ENCODE data around the gene DPH7.
"Not testable (repeated sequence)": the region's sequence is repeated elsewhere in the genome, so short reads cannot be mapped to it uniquely, and the experiment has no call there.

The DPH7 gene

GRCh38 chr9:137516144-137516917 lies 62.4 kb downstream of the DPH7 start:
- no peak for DNase-seq (ENCODE audit: low read depth)

DNA sequence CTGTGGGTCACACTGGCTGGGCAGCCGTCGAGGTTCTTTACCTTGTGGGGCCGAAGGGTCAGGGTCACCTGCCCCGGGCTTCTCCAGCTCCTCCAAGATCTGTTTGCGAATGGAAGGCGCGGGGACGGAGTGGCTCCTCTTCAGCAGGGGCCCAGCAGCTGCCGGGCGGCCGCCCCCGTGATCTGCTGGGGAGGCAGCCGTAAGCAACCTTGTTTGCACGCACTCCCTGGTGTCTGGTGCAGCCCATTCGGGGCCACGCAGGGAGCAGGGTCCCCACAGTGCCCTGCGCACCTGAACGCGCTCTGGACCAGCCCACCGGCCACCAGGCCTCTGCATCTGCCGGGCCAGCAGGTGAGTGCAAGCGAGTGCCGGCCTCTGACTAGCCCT lies 63.4 kb downstream of the DPH7 start:
- no peak for DNase-seq (ENCODE audit: low read depth)

DNA sequence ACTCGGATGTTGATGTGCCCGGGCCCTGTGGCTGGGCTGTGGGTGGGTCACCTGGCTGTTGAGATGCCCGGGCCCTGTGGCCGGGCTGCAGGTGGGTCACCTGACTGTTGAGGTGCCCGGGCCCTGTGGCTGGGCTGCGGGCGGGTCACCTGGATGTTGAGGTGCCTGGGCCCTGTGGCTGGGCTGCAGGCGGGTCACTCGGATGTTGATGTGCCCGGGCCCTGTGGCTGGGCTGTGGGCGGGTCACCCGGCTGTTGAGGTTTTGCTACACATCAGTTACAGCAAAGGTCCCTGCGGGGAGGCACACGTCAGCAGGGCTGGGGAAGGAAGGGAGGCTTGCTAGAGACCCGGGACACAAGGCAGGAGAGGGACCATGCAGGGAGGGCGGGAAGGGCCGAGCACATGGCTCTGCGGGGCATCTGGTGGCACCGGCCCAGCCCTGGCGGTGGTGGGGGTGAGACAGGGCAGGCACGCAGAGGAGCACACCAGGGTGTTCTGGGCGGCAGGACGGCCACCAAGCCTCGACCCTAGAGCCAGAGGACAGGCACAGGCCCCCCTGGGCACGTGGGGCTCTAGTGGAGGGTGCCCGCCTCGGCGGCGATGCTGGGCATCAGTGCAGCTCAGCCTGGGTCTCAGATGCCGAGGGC lies 63.9 kb downstream of the DPH7 start:
- DNase-seq (ENCODE audit: low read depth) = no peak

GRCh38 chr9:137513801-137514570 lies 64.7 kb downstream of the DPH7 start:
- DNase-seq (ENCODE audit: low read depth) = not testable (repeated sequence)

- DNase-seq (ENCODE audit: low read depth) = not testable (repeated sequence)
These were observed 65.6 kb downstream of the DPH7 start for GRCh38 chr9:137513136-137513535.

- DNase-seq (ENCODE audit: low read depth) = no peak
These were observed 66.8 kb downstream of the DPH7 start for GRCh38 chr9:137511758-137512463.

DNA sequence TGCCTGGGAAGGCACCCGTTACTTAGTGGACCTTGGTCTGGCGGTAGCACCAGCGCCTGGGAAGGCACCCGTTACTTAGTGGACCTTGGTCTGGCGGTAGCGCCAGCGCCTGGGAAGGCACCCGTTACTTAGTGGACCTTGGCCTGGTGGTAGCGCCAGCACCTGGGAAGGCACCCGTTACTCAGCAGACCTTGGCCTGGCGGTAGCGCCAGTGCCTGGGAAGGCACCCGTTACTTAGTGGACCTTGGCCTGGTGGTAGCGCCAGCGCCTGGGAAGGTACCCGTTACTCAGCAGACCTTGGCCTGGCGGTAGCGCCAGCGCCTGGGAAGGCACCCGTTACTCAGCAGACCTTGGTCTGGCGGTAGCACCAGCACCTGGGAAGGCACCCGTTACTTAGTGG lies 67.6 kb downstream of the DPH7 start:
- DNase-seq (ENCODE audit: low read depth) = not testable (repeated sequence)

GRCh38 chr9:137509198-137509597 lies 69.5 kb downstream of the DPH7 start:
- DNase-seq (ENCODE audit: low read depth) = no peak

GRCh38 chr9:137506702-137507171 lies 72.0 kb downstream of the DPH7 start:
- DNase-seq (ENCODE audit: low read depth) = no peak

DNA sequence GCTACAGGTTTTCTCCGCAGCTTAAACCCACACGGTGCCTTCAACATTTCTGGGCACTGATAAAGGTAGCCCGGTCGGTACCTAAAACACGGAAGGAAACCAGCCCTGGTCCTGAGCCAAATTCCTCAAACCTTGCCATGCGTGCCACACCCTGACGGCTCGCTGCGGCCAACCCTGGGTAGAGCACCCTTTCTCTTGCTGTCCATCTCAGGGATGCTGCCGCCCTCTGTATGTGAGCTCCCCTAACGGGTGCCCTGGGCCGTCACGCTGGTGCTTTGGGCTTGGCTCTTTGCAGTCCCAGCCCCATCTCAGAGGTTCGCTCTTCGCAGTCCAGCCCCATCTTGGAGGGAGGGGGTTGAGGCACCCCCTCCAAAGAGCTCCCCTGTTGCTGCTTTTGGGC lies 72.5 kb downstream of the DPH7 start:
- no peak for DNase-seq (ENCODE audit: low read depth)

DNA sequence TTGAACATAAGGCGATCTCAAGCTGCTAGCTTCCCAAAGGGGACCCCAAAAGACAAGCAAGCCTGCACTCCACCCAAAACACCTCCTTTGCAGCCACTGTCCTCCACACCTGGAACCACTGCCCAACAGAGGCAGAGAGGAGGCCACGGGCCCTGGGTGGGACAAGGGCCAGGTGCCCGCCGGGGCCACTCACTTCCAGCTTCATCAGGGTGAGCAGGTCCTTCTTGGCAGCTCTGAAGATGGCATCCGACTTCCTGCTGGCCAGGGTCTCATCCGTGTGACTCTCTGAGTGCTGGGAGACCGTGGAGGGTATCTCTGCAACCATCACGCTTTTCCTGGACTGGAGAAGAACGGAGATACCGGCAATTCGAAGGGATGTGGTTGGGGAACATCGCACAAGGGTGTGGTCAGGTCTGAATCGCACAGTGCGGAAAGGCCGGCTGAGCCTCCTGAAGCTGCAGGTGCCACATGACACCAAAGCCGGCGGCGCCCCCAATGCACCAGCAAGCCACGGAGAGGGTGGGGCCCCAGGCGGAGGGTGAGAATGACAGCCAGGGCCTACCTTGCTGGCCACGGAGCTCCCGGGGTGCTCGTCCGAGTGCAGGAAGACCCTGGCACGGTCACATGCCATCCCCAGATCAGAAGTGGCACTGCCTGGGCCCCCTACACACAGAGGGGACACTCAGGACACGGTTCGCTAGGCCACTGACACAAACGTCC lies 73.1 kb downstream of the DPH7 start:
- DNase-seq (ENCODE audit: low read depth) = no peak
